ENCODE measurements around the gene SH2D3A.
"Not testable (repeated sequence)": the region's sequence is repeated elsewhere in the genome, so short reads cannot be mapped to it uniquely, and the experiment has no call there.

Gene SH2D3A

DNA sequence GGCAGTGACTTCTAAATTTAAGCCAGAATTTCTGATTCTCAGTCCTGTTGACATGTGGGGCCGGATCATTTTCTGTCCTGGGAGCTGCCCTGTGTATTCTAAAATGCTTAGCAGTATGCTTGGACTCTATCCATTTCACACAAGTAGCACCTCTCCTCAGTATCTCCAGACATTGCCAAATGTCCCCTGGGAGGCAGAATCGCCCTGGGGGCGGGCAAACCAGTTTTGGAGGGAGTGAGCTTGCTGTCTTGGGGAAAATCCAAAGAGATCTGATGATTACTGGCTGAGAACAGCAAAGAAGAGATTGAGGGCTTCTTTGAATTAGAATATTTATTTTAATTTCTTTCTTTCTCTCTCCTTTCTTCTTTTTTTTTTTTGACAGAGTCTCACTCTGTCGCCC is 21.7 kb upstream of the SH2D3A start:
- DNase-seq = no peak

DNA sequence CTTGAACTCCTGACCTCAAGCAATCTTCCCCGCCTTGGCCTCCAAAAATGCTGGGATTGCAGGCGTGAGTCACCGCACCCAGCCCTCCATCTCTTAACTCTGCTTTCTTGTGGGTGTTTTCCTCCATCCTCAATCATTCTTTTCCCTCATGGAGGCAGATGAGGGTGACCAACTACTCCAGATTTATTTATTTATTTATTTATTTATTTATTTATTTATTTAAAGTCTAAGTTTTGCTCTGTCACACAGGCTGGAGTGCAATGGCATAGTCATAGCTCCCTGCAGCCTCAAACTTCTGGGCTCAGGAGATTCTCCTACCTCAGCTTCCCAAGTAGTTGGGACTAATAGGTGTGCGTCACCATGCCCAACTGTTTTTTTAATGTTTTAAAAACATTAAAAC is 20.2 kb upstream of the SH2D3A start:
- no peak for DNase-seq

DNA sequence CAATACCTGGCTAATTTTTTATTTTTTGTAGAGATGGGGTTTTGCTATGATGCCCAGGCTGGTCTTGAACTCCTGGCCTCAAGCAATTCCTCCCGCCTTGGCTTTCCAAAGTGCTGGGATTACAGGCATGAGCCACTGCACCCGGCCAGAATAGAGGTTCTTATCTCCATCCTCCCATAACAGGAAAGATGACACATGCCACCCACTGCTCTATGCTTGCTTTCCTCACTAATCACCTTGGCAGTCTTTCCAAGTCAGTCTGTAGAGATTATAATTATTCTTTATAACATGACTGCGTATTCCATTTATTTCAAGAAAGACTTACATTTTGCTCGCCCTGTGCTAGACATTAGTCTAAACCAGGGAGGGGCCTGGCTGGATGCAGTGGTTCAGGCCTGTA is 12.0 kb upstream of the SH2D3A start:
- DNase-seq = no peak

DNA sequence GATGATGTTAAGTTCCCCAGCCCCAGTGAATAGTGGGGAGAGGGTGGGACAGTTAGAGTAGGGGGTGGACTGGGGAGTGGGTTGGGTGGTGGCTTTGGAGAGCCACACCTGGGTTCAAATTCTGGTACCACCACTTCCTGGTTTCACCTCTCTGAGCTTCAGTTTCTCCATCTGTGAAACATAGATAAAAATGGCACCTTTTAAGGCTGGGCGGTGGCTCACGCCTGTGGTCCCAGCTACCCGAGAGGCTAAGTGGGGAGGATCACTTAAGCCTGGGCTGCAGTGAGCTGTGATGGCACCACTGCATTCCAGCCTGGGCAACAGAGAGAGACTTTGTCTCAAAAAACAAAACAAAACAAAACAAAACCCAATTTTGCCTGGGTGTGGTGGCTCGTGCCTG is 11.2 kb upstream of the SH2D3A start:
- DNase-seq = no peak

DNA sequence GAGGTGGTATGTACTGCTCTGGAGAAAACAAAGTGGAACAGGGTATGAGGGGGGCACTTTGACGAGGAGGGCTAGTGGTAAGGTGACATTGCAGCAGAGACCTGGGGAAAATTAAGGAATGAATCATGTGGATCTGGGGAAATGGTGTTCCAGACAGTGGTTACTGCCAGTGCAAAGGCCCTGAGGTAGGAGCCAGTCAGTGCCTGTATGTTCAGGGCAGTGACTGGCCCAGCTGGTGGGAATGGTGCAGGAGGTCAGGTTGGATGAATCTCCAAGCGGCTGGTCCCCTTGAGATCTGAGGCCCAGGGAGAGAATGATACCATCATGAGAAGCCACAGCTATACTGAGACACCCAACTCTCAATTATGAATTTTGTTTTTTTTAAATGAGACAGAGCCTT is 10.2 kb upstream of the SH2D3A start:
- DNase-seq = no peak

DNA sequence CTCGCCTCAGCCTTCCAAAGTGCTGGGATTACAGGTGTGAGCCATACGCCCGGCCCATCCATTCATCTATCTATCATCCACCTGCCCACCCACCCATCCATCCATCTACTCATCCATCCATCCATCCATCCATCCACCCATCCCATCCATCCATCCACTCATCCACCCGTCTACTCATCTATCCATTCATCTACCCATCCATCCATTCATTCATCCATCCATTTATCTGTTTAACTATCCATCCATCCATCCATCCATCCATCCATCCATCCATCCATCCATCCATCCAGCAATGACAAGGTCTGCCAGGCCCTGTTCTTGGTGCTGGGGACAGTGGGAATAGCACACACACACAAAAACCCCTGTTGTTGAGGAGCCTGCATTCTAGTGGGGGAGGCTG is 9.8 kb upstream of the SH2D3A start:
- DNase-seq = no peak

DNA sequence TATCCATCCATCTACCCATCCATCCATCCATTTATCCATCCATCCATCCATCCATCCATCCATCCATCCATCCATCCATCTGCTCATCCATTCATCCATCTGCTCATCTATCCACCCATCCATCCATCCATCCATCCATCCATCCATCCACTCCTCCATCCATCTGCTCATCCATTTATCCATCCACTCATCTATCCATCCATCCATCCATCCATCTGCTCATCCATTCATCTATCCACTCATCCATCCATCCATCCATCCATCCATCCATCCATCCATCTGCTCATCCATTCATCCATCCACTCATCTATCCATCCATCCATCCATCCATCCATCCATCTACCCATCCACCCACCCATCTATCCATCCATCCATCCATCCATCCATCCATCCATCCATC is 8.8 kb upstream of the SH2D3A start:
- DNase-seq = not testable (repeated sequence)

DNA sequence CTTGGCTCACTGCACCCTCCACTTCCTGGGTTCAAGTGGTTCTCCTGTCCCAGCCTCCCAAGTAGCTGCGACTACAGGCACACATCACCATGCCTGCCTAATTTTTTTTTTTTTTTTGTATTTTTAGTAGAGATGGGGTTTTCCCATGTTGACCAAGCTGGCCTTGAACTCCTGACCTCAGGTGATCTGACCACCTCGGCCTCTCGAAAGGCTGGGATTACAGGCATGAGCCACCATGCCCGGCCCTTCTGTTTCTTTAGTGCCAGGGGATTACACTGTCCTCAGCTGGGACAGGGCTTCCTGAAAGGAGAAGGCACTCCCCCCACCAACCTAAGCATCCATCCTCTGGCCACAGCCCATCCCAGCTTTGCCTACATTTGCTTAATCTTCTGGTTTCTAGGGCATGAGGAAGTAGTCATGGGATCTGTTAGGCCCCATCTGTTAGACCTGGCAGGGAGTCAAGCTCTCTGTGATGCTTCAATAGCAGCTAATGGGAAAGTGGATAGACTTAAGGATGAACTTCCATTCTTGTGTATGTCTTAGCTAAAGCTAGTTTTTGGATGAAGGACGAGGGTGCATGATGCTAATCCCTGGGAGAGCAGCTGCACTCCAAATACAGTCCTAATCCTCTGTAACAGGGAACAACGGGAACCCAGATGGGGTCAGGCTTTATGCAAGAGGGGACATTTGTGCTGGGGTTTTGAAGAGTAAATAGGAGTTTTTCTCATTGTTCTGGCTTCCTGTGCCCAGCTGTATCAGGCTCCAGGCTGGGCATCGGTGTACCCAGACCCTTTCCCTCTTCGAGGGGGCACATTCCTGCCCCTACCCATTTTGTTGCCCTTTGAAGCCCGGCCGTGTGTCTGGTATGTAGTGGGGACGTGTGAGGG is 7.8 kb upstream of the SH2D3A start:
- DNase-seq = no peak

DNA sequence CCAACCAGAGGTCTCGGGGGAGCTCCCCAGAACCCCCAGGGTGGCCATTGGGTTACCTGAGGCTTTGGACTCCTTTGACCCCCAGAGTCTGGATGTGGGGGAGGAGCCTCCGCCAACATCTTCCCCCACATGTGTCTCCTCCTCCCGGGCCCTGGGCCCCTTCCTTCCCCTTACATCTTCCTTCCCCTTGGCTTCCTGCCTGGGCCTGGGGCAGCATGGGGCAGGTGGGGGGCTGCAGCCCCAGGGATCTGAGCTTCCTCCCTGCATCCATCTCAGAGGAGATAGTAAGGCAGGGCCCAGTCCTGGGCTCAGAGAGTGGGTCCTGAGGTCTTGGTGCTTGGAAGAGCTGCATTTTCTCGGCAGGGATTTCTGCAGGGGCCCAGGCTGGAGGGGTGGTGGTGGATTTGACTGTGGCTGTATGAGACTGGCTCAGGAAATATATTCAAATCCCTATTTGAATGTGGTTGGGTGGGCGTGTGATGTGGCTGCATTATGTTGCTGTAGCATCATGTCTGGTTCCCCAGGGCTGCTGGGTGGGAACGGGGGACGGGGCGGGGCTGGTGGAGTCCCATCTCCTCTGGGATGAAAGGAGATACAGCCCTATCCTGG is 6.2 kb upstream of the SH2D3A start:
- DNase-seq = peak; percentile 79

DNA sequence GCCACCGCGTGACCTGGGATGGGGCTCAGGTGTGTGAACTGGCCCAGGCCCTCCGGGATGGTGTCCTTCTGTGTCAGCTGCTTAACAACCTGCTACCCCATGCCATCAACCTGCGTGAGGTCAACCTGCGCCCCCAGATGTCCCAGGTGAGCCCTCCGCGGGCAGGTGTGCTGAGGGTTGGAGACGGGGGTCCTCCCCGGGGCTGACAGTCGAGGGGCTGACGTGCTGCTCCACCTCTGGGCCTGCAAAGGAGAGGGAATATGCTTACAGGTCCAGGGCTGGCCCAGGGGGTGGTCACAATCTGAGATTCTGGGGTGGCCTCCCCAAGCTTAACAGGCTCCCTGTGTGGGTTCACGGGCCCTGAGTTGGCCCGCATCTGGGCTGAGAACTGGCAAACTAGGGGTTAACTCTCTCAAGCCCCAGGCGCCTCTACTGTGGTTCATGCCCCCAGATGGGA is 5.7 kb upstream of the SH2D3A start:
- no peak for DNase-seq

DNA sequence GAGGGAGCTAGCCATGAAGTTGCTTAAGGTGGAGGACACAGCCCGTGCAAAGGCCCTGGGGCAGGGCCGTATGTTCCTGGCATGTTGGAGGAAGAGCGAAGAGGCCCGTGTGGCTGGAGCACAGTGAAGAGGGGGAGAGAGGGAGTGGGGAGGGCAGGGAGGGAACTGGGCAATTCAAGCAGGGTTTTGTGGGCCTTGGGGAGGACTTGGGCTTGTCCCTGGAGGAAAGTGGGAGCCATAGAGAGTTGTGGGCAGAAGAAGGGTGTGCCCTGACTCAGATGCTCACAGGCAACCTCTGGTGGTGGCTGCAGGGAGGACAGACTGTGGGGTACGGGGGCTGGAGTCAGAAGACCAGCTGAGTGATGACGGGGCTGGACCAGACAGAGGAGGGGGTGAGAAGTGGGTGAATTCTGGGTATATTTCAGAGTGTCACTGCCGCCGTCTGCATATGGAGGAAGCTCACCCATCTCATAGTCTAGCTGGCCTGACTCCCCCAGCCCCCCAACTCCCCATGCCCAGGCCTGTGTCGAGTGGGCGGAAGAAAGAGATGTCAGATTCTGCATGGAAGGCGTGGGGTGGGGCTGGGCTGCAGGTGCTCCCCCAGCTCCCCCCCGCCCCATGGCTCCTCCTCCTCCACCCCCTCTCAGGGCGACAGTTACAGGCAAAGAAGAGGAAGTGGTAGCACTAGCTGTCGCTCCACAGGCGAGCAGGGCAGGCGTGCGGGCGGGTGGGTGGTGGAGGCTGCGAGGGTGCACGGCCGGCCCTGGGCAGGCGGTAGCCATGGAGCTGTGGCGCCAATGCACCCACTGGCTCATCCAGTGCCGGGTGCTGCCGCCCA is 5.0 kb upstream of the SH2D3A start, which contains the start of gene VAV1:
Gene VAV1, plus strand, starts transcription at position 681 of the 838 bp plus-strand sequence. Its CDS starts 100 bp downstream, at position 781.
- DNase-seq = peak; percentile 85

DNA sequence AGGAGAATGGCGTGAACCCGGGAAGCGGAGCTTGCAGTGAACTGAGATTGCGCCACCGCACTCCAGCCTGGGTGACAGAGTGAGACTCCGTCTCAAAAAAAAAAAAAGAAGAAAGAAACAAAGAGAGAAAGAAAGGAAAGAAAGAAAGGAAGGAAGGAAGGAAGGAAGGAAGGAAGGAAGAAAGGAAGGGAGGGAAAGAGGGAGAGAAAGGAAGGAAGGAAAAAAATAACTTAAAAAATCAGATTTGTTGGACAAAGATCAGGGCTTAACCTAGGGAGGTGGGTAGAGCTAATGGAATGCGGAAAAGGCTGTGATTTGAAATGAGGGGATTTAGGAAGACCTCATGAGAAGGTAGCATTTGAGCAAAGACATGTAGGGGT is 4.4 kb upstream of the SH2D3A start:
- DNase-seq = not testable (repeated sequence)

DNA sequence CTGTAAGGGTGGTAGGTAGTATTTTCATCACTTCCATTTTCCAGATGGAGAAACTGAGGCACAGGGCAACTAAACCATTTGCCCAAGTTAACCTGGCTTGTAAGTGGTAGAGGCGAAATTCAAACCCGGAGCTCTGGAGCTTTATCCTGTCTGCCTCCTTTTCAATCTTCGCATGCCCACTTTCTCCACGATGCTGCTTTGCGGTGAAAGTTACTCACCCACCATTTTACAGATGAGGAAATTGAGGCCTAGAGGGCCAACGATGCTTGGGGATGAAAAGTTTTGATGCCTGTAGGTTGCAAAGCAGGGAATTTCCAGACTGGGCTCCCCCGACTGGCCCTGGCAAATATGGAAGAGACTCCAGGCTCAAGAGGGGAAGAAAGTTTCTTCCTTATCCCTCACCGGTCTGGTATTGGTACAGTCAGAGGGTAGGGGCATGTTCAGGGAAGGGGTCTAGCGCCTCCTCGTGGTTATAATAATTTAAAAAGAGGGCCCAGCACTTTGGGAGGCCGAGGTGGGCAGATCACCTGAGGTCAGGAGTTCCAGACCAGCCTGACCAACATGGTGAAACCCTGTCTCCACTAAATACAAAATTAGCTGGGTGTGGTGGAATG is 1.9 kb upstream of the SH2D3A start:
- DNase-seq = no peak

DNA sequence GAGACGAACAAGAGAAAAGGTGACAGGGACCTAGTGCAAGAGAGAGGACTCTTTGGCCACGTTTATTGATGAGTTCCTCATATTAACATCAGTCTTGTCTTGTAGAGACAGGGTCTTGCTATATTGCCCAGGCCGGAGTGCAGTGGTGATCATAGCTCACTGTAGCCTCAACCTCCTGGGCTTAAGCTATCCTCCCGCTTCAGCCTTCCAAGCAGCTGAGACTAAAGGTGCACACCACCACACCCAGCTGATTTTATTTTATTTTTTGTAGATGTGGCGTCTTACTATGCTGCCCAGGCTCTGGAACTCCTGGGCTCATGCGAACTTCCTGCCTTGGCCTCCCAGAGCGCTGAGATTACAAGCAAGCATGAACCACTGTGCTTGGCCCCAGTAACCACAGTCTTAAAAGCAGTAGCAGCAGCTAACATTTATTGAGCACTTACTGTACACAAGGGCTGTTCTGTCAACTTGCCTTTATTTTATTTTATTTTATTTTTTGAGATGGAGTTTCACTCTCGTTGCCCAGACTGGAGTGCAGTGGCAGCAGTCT is 1.1 kb upstream of the SH2D3A start:
- no peak for DNase-seq

DNA sequence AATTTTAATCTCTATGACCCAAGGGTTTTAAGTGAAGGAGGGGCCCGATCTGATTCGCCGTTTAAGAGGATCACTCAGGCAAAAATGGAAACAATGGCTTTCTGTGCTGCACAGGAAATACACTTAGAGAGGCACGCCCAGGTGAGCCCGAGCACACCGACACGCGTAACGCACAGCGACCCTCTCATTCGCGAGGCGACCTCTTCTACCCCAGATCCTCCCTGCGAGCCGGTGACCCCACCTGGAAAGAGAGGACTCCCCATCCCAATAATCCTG is 216 bp downstream of the SH2D3A start:
- no peak for DNase-seq

DNA sequence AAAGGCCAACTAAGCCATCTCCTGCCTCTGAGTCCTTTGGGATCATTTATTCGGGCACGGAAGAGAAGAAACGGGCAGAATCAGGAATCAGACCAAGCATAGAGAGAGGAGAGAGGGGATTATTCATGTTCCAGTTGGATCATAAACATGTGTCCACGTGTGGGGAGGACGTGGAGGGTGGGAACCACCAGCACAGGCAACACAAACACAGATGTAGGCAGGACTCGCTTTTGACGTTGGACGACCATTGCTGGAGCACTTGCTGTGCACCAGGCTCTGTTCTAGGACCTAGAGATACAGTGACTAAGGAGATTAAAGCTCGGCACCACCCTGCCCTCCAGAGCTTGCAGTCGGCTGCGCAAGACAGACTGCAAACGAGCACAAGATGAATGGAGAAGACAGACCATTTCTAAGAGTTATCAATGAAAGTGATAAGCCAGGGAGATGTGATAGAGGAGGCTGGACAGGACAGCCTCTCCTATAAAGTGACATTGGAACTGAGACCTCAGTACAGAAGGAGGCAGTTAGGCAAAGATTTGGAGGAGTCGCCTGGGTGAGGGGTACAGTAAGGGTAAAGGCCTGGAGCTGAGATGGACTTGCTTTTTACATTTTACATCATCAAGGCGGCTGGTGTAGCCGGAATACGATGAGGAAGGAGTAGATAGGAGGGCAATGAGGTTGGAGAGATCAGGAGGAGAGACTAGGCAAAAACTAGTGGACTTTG is 716 bp downstream of the SH2D3A start:
- DNase-seq = peak; percentile 42

DNA sequence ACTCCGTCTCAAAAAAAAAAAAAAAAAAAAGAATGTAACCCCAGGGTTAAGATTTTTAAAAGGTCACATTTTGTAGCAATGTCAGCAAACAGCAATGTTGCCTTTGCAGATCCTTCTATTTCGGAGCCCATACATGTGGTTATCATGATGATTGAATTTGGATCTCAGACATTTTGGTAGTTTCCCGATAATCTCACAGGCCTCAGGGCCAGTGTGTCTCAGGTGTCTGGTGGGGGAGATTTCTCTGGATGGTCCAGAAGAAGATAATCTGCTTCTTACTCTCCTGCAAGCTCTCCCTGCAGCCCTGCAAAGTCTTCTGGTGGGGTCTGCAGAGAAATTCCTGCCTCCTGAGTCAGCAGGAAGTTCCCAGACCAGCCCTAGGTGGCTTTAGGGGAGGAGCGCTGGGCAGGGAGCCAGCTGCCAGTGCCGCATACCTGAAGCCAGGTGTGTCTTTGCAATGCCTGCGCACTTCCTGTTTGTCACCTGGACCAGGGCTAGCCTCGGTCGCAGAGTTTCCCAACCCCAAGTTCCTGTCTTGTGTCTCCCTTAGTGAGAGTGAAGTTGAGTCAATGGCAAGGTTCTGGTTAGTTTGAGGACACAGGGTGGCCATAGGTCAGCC is 1.4 kb downstream of the SH2D3A start:
- DNase-seq = no peak

DNA sequence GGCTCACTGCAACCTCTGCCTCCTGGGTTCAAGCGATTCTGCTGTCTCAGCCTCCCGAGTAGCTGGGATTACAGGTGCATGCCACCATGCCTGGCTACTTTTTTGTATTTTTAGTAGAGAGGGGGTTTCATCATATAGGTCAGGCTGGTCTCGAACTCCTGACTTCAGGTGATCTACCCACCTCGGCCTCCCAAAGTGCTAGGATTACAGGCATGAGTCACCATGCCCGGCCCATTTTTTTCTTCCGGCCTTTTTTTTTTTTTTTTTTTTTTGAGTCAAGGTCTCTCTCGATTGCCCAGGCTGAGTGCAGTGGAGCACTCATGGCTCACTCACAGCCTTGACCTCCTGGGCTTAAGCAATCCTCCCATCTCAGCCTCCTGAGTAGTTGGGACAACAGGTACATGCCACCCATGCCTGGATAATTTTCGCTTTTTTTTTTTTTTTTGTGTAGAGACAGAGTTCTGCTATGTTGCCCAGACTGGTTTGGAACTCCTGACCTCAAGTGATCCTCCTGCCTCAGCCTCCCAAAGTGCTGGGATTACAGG is 4.9 kb downstream of the SH2D3A start:
- DNase-seq = not testable (repeated sequence)

DNA sequence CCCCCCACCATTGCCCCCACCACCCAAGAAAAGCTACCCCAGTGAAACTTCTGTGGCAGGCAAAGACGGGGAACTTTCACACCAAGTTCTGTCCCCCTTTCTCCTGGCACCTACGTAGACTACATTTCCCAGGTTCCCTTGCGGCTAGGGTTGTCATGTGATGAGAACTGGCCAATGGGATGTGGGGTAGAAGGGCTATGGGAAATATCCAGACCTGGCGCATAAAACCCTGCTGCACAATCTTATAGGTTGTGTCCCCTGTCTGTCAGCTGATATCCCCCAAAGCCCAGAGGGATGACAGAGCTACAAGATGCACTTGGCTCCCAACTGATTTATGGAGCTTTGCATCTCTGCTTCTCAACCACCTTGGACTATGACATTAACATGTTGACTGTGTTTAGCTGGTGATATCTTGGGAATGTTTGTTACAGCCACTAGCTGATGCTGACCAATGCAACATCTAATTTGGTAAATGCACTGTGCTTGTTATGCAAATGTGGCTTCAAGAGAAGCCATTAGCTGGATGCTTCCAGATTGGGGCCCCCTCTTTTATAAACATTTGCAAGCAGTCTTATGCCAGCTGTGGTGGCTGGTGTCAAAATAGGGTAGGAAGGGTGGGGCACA is 6.1 kb downstream of the SH2D3A start:
- peak; percentile 40 for DNase-seq

DNA sequence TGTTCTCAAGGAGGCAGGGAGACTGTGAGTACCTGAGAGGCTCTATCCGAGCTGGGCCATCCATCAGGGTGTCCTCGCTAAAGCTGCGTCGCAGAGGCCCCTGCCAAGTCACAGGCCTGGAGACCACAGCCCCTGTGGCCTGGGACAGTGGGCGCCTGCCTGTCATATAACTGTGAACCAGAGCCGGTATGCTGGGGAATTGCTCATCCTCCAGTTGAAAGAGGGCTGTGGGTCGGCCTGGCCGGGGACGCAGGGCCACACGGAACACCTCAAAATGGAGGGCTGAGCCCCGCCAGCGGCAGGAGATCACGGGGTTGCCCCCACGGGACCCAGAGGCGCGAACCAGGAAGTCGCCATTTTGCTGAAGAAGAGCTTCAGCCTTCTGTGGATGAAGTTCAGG is 6.6 kb downstream of the SH2D3A start:
- no peak for DNase-seq

Measured in stimulated activated CD8-positive, alpha-beta memory T cell treated with anti-CD3 and anti-CD28 coated beads, Interleukin-4, amount 100 ng/mL, for 48 hours (primary cell).